ENCODE results near the gene WFDC6. TPM values are rescaled to one million over a fixed set of nuclear protein-coding genes. Genes with fewer than 3 reads are reported as not detected.

Gene WFDC6
- total RNA-seq, 2 donors from 2014 or later = not detected

- Histone ChIP-seq H3K4me1 (ENCODE audit: control insufficient read depth in 1 of 2, low read depth in 2 of 2) (no peaks in the 10 kb centered on the region), H3K27ac (no peak overlapping the region), H3K4me3 (no peak overlapping the region), H3K36me3 (no peaks in the 10 kb centered on the region), H3K27me3 (replicated peaks; ENCODE audit: insufficient read depth) (no peaks in the 10 kb centered on the region), H3K9me3 (peaks cover 1% of the 10 kb centered on the region)
- ATAC-seq (ENCODE audit: insufficient number of reproducible peaks, low FRiP score, low read depth) = no peak
- no peak for DNase-seq (ENCODE audit: low spot score)
- TF ChIP-seq CTCF (IDR thresholded peaks at IDR 0.05) = no peak
Measured at GRCh38 chr20:45545754-45546453, 6.6 kb upstream of the WFDC6 start.

- Histone ChIP-seq H3K4me3 (no peak overlapping the region), H3K27ac (no peak overlapping the region), H3K9me3 (no peaks in the 10 kb centered on the region), H3K4me1 (ENCODE audit: control insufficient read depth in 1 of 2, low read depth in 2 of 2) (no peaks in the 10 kb centered on the region), H3K36me3 (no peaks in the 10 kb centered on the region), H3K27me3 (replicated peaks; ENCODE audit: insufficient read depth) (no peaks in the 10 kb centered on the region)
- no peak for DNase-seq (ENCODE audit: low spot score)
- ATAC-seq (ENCODE audit: insufficient number of reproducible peaks, low FRiP score, low read depth) = no peak
- TF ChIP-seq CTCF (IDR thresholded peaks at IDR 0.05) = no peak
Measured at GRCh38 chr20:45545351-45545750, 6.1 kb upstream of the WFDC6 start.

GRCh38 chr20:45538209-45538799 is 978 bp downstream of the WFDC6 start:
- no peak overlapping the region for H3K4me3 ChIP-seq
- no peaks in the 10 kb centered on the region for H3K4me1 ChIP-seq (ENCODE audit: control insufficient read depth in 1 of 2, low read depth in 2 of 2)
- no peak for ATAC-seq (ENCODE audit: insufficient number of reproducible peaks, low FRiP score, low read depth)
- H3K36me3 ChIP-seq = no peaks in the 10 kb centered on the region
- no peak overlapping the region for H3K27ac ChIP-seq
- TF ChIP-seq CTCF (IDR thresholded peaks at IDR 0.05) = no peak
- DNase-seq (ENCODE audit: low spot score) = no peak
- H3K9me3 ChIP-seq = no peaks in the 10 kb centered on the region
- H3K27me3 ChIP-seq (replicated peaks; ENCODE audit: insufficient read depth) = no peaks in the 10 kb centered on the region

GRCh38 chr20:45527294-45527693 is 12.0 kb downstream of the WFDC6 start:
- TF ChIP-seq CTCF (IDR thresholded peaks at IDR 0.05) = no peak
- no peaks in the 10 kb centered on the region for H3K9me3 ChIP-seq

GRCh38 chr20:45523821-45524220 is 15.5 kb downstream of the WFDC6 start:
- Histone ChIP-seq H3K9me3 (no peaks in the 10 kb centered on the region), H3K4me1 (ENCODE audit: control insufficient read depth in 1 of 2, low read depth in 2 of 2) (no peaks in the 10 kb centered on the region), H3K27ac (no peak overlapping the region), H3K36me3 (no peaks in the 10 kb centered on the region), H3K4me3 (no peak overlapping the region), H3K27me3 (replicated peaks; ENCODE audit: insufficient read depth) (no peaks in the 10 kb centered on the region)
- DNase-seq (ENCODE audit: low spot score) (no peak), ATAC-seq (ENCODE audit: insufficient number of reproducible peaks, low FRiP score, low read depth) (no peak)
- no peak for TF ChIP-seq CTCF (IDR thresholded peaks at IDR 0.05)

More at GRCh38 chr20:45527294-45527693, 12.0 kb downstream of the WFDC6 start:
- no peak for DNase-seq (ENCODE audit: low spot score)
- Histone ChIP-seq H3K36me3 (no peaks in the 10 kb centered on the region), H3K27me3 (replicated peaks; ENCODE audit: insufficient read depth) (no peaks in the 10 kb centered on the region), H3K27ac (no peak overlapping the region), H3K4me1 (ENCODE audit: control insufficient read depth in 1 of 2, low read depth in 2 of 2) (no peaks in the 10 kb centered on the region), H3K4me3 (no peak overlapping the region)
- ATAC-seq (ENCODE audit: insufficient number of reproducible peaks, low FRiP score, low read depth) = no peak
